Stimulated activated CD4-positive, alpha-beta T cell treated with anti-CD3 and anti-CD28 coated beads, TNF-alpha, amount 100 ng/mL, for 24 hours (primary cell): ENCODE results near the gene SMARCD2.
"Not testable (repeated sequence)": the region's sequence is repeated elsewhere in the genome, so short reads cannot be mapped to it uniquely, and the experiment has no call there.

Source experiments
- DNase-seq, 3 experiments: peaks; one replicate each; pipeline ENCODE4 v3.0.0-alpha.2; 2020; ENCODE audit warnings: low read depth in 3 of 3

SMARCD2 gene

DNA sequence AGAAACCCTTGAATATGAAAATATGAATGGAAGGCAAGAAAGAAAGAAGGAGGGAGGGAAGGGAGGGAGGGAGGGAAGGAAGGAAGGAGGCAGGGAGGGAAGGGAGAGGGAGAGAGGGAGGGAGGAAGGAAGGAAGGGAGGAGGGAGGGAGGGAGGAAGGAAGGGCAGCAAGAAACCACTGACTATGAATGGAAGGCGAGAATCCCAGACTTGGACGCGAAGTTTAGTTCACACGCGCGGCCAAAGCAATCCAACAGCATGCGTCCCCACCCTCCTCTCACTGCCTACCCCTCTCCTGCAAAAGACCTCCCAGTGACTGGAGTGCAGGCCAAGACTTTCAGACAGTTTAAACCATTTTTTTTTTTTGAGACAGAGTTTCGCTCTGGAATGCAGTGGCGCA lies 7.9 kb upstream of the SMARCD2 start:
- DNase-seq, result no peak

DNA sequence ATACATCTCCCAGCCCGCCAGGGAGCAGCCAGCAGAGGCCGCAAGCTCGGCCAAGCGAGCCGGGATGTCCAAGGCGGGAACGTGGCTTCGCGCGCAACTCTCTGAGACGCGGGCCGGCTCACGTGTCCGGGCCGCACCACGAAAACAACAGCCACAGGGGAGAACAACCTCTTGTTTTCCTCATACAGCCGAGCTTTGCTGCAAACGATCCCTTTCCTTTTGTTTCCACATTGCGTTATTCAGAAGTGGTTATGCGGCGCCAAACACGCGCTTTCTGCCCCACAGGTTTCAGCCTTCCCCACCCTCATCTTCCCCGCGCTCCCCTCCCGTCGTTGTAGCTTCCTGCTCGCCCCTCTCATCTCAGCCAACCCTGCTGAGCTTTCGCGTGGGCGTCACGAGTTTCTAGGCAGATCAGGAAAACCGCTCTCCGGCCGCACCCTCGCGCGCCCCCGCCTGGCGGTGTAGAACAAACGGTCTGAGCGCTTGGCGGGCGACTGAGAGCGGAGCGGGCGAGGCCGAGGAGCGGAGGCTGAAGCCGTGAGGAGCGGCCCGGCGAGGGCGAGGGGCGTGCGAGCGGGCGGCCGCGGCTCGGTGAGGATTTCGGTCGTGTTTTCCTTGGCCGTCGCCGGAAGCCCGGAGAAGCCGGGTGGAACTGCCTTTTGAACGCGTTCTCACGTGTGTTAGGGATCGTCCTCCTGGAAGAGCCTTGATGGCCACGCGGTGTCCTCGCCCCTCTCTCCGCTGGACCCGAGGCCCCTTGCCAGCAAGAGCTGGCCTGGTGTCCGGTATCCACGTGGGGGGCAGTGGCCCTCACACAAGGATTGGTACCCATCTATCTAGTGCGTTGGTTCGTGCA lies 6.6 kb upstream of the SMARCD2 start:
- peak; percentile 93 to 96 (median 95) for DNase-seq

DNA sequence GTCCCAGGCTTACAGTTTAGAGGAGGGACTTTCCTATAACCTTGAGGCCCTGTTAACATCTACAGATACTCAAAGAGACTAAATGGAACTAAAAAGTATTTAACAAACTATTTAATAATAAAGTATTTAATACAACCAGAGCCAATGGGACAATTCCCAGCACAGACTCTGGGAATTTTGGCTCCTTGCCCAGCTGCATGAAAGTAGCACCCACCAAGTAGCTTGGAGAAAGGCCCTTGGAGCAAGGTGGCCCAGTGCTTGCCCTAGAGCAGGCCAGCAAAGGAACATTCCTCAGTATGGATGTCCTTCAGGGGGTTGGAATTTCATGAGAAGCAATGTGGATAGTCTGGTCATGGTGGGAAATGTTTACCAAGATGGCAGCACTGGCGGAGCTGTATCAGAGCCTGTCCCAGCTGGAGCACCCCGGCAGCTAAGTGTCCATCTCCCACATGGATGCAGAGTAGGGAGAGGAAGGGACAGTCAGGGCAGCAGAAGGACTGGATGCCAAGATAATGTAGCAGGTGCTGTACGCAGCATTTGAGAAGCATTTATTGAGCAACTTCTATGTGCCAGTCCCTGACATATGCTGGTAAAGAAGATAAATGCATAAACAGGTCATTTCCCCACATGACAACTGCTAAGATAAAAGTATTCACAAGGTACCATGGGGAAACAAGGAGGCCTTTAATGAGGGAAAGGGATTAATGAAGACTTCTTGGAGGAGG lies 5.2 kb upstream of the SMARCD2 start:
- no peak for DNase-seq

DNA sequence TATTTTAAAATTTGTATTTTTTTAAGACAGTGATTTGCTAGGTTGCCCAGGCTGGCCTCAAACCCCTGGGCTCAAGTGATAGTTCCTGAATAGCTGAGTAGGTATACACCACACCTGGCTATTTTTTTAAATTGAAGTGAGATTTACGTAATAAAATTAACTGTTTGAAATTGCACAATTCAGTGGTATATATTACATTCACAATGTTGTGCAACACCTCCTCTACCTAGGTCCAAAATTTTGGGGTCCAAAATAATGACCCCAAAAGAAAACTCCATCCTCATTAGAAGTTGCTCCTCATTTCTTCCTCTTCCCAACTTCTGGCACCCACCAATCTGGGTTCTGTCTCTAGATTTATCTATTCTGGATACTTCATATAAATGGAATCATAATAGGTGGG lies 3.0 kb upstream of the SMARCD2 start:
- no peak for DNase-seq

DNA sequence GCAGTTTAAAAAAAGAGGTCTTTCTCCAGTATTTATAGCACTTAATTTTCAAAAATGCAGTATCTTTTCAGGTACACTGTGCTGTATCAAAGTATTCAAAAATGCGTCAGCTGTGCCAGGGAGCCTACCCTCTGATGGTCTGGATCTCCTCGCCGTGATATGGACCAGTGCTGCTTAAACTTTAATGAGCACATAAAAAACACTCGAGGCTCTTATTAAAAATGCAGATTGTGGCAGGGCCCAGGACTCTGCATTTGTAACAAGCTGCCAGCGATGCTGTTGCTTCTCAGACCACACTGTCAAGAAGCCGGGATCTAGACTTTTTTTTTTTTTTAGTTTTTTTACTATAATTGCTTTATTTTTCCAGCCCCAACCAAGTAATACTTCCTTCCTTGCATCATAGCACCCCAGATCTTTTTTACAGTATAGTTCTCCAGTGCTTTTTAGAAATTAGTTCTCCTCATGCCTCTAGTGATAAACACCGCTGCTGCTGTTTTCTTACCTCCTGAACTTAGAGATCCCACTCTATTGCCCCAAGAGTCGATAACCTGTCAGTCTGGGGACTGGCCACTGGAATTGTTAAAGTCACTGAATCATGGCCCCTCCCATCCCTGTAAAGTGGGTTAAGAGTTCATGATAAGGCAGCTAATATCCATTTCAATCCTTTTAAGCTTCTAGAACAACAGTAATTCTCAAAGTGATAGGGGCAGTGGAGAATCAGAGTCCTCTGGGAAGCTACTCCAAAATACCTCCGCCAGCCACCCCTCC lies 1.6 kb upstream of the SMARCD2 start:
- no peak for DNase-seq

DNA sequence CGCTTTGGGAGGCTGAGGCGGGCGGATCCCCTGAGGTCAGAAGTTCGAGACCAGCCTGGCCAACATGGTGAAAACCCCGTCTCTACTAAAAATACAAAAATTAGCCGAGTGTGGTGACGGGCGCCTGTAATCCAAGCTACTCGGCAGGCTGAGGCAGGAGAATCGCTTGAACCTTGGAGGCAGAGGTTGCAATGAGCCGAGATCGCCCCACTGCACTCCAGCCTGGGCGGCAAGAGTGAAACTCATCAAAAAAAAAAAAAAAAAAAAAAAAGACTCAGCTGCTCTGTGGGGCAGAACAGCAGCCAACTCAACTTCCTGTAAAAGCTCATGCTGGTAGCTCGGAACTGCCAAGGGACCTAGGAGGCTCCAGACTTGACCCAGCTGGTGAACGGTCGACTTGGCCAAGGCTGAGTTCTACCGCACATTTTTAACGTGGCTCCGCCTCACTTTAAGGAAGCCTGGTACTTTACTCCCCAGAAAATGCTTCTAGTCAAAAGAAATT lies 953 bp upstream of the SMARCD2 start:
- not testable (repeated sequence) for DNase-seq

DNA sequence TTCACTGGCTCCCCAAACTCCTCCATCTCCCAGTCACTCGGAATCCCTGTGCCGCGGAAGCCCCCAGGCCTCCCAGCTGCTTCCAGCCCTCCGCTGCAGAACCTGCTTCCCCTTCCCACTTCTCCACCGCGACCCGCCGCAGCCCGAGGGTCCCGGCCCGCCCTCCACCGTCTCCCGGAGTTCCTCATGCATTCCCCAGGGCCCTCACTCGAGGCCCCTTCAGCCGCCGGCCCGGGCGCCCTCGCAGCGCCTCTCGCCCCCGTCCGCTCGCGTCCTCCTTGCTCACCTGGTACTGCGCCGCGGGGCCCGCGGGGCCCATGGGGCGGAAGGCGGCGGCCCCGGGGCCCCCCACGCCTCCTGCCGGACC lies 329 bp downstream of the SMARCD2 start:
- no peak for DNase-seq

DNA sequence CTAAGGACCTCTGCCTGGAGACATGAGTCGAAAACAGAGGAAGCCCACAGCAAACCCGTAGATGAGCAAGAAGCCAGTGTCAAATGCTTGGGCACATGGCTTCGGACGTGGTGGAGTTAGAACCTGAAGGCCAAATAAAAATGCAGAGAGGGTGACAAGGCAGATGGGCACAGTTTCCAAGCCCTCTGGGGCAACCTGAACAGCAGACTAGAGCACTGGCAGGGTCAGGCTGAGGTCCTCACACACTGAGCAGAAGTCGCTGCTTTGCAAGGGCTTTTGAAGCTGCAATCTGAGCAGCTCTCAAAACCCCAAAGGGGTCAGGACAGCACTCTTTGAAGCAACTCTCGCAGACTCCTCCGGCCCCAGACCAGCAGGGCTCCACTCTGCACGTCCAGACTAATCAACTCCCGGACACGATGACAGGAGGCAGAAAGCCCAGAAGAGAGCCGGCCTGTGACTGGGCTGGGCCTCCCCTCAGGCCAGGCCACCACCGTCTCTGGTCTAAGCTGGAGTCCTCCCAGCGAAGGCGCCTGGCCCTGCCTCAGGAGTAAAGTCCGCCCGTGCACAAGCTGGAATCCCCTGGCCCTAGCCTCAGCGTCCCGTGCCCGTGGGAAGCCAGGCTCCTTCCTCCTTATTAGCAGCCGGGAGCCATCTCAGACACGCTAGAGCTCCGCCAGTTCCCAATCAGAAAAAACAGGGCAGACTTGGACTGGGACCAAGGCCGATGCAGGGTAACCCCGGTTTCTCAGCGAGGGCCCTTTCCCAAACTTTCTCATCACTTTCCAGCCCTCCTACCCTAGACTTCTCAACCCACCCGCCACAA lies 924 bp downstream of the SMARCD2 start:
- no peak for DNase-seq

DNA sequence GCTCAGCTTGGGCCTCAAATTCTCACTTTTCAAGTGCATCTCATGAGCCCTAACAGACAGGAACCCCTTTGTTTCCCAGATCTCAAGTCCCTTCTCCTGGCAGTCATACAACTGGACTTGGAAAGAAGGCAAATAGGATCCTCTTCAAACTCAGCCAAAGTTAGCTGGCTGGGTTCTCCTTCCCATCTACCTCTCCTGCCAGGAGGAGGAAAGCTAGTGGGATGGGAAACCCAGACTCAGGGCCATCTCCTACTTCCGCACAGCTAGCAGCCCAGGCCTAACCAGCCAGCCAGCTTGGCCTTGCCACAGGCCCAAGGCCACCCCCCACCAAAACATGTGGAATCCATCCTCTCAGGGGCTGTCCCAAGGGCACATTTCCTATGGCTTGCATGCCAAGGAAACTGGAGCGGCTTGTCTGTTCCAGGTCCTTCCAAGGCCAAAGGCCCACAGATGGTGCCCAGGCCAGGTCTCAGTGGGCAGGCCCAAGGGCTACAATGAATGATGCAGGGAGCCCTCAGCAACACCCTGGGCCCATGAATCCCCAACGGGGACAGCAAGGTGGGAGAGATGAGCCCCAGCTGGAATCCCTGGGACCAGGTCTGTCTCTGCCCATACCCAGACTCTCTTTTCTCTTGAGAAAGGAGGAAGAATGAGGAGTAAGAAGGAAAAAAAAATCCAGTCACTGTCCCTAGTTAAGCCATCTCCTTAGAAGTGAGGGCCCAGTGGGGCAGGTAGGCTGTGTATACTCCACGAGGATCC lies 1.7 kb downstream of the SMARCD2 start:
- no peak for DNase-seq

DNA sequence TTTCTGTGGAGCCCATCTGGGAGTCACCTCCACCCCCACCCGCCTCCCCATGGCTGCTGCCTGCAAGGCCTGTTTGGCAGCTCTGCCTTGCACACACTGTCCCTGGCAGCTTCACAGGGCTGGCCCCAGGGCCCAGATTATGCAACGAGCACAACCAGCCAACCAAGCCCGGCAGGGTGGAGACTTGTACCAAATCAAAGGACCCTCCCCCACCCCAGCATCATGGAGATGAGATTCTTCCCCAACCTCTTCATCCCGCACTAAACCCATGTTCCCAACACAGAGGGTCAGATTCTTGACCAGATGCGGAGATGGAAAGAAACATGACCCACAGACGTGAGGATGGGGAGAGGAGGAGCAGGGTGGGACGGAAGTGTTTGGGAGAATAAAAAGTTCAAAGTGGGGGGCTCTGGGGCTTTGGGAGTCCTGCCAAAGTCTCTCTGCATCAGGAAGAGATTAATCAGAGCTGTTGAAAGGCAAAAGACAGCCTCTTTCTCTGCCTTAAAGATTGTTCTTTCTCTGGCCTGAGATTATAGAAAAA lies 3.8 kb downstream of the SMARCD2 start:
- no peak for DNase-seq

DNA sequence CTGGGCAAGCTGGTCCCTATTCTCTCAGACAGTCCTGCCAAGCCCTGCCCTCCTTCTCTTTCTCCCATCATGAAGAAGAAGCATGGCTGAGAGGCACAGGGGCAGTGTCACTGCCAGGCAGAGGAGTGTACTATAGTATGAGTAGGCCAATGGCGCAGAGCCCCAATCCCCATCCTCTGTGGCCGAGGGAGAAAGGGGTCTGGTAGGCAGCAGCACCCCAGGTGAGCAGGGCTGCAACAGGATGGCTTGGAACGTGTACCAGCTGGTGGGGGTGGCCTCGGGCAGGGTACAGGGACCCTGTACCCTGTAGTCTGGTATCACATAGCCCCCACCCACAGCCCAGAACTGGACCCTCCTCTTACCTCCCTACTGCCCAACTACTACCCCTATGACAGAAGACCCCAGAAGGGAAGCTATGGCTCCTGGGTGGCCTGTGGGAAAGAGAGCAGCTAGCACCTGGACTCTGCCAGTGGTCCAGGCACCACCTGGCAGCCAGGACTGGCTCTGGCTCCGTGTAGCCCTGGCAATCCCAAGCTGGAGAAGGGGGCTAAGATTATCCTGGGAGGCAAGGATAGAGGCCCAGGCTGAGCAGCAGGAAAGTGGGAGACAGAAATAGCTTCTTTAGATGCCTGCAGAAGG lies 4.4 kb downstream of the SMARCD2 start:
- no peak for DNase-seq

DNA sequence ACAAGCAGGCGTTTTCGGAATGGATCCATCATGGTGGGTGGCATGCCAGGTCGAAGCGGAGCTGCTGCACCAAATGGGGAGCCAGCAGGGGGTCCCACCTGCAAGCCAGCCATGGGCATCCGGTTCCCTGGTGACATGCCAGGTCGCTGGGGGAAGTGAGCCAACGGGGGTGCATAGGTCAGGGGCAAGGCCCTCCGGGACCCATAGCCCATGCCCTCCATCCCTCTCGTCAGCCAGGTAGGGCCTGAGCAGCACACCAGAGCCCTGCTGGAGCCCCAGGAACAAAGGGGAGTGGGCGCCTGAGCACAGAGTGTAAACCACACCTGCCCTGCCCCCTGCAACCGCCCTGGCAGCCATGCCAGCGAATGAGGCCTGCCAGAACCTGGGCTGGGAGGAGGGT lies 5.0 kb downstream of the SMARCD2 start:
- DNase-seq, result no peak

DNA sequence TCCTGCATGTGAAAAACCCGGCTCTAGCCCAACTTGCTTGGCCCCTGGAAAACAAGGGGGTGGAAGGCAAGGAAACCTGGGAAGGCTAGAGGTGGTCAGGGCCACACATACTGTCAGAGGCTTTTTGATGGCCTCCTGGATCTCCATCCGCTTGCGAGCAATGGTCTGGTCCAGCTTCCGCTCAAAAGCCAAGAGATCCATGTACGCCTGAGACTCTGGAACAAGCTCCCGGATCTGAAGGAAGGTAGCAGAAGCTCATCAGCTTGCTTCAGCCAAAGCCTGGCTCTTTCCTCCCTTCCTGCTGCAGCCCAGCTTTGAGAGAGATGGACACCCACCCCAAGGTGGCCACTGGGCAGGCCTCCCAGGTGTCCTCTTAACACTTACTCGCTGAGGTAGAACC lies 5.7 kb downstream of the SMARCD2 start:
- DNase-seq, result no peak

DNA sequence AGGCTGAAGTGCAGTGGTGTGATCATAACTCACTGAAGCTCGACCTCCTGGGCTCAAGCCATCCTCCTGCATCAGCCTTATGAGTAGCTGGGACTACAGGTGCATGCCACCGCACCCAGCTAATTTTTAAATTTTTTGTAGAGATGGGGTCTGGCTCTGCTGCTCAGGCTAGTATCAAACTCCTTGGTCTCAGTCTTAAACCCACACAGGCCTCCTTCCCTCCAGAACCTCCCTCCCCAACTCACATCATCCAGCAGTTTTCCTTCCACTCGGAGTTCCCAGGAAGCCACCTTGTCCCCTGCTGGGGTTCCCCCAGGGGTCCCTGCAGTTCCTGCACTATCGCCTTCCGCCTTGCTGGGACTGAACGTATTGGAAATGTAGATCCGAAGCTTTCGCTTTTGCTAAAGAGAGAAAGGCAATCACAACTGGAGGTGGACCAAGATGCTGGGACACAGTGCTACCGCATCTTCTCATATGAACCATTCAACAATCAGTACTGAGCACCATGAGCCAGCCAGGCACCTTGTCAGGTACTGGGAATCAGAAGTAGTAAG lies 7.2 kb downstream of the SMARCD2 start:
- no peak for DNase-seq

DNA sequence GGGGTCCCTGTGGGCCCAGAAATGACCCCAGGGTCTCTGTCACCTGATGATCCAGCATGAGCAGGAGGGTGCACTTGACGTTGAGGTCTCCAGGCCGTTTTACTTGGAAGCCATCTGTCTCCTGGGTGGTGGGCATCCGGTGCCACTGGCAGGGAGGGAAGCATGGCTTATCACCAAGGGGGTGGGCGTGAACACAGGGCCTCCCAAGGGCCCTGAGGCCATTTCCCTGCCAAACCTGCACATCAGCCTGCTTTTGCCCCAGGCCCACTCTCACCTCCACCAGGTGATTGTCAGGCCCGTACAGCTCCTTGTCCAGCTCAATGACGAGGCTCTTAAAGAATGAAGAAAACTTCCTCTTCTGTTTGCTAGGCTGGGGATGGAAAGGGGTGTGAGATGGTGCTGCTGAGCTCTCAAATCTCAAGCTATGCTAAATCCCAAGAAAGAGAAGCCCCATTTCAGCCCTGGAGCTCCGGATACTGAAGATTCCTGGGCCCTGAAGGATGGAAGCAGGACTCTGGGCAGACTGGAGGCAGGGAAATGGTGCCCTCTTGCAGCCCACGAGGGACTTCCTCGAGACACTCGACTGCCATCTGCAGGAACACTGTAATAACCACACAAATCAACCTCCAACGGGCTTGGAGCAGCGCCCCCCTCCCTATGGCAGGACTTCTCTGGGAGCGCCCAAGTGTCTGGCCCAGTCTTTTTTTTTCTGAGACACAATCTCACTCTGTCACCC lies 7.9 kb downstream of the SMARCD2 start:
- peak in 2 of 3 experiments; percentile 38 to 49 for DNase-seq

DNA sequence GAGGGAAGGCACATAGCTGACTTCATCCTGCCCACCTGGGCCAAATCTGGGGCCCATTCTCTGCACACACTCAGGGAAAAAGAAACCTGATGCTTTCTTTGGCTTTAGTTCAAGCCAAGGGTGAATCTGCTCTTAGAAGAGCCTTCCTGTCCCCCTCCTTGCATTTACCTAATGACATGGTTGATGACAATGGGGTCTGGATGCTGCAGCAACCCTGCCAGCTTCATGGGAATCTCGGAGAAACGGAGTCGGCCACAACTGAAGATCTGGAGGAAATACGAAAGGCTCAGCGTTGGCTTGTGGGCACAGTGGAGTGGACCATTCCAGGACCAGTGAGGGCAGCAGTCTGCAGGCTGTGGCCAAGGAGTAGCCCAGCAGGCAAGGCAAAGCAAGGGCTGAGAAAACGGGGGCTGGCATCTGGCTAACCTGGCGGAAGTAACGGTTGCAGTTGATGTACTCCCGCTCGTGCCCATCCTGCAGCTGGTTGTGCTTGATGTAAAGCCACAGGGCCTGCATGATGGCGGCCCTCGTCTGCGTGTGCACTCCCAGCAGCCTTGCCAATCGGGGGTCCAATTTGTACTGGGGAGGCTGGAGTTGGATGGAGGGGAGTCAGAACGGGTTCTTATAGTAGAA lies 8.6 kb downstream of the SMARCD2 start:
- DNase-seq, result no peak

DNA sequence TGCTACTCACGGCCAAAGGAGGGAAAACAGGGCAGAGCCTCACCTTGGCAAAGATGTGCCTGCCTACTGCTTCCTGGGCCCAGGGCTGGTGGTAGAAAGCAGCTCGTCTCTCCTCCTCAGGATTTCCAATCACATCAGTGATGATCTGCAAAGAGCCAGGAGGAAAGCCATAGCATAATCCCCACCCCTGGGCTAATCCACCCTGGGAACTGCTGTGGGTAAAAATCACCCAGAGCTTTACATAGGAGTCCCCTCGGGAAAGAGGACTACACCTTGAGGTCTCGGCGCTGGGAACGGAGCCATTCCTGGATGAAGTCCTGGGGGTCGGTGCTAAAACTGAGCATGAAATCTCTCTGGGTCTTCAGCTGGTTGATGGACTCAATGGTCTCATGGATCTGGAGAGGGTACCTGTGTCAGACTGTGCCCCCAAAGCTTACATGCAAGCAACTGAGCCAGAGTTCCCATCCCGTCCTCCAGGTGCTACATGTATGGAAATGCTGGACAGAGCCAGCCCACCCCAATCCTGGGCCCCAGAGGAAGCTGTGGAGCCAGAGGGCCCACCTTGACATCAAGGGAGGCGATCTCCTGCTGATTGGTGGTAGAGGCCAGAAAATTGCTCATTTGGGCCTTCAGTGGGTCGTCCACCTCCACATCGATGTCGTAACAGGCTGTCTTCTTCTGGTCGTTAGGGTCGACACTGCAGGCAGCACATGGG lies 9.3 kb downstream of the SMARCD2 start:
- DNase-seq, result no peak

DNA sequence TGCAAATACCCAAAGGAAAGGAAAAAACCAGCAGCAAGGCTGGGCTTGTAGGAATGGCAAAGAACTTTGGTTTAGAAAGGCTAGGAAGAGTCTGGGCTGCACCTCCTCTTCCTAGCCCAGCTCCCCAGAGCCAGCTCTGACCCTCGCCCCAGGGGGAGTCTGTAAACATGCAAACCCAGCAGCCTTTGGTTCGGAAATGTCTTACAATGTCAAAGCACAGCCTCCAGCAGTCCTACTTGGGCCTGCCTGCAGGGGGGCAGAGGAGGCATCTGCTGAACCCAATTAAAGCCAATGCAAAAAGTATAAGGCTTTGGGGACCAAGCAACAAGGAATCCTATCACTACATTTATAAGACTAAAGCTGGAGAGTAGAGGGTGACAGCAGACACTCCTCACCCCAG lies 10.0 kb downstream of the SMARCD2 start:
- DNase-seq, result no peak
